HG03196 (cell line): ENCODE measurements around the gene ITGAX.

Experiments used
- ATAC-seq: cut with Tn5 transposase; IDR thresholded peaks from one replicate; pipeline ENCODE4 v1.9.1; 2021; ENCODE audit not compliant: unreplicated experiment

ITGAX gene

GRCh38 chr16:31371619-31372484 is 16.9 kb downstream of the ITGAX start:
- ATAC-seq = no peak

- no peak for ATAC-seq
These were observed 18.3 kb downstream of the ITGAX start for GRCh38 chr16:31373235-31373634.

- ATAC-seq = no peak
These were observed 20.3 kb downstream of the ITGAX start for GRCh38 chr16:31375231-31375630.

GRCh38 chr16:31376705-31377104 is 21.7 kb downstream of the ITGAX start:
- no peak for ATAC-seq

- no peak for ATAC-seq
These were observed 22.4 kb downstream of the ITGAX start for GRCh38 chr16:31377210-31377903.

- ATAC-seq = no peak
These were observed 25.2 kb downstream of the ITGAX start for GRCh38 chr16:31380201-31380600.

- ATAC-seq = no peak
These were observed 27.6 kb downstream of the ITGAX start for GRCh38 chr16:31382485-31383161.

- ATAC-seq = no peak
These were observed 30.7 kb downstream of the ITGAX start for GRCh38 chr16:31385680-31386079.

- no peak for ATAC-seq
These were observed 31.4 kb downstream of the ITGAX start for GRCh38 chr16:31386157-31386984.

GRCh38 chr16:31388535-31388934 is 33.6 kb downstream of the ITGAX start:
- ATAC-seq = no peak

GRCh38 chr16:31390504-31391041 is 35.6 kb downstream of the ITGAX start:
- ATAC-seq = no peak

GRCh38 chr16:31393056-31393455 is 38.1 kb downstream of the ITGAX start, which contains the start of gene ITGAD:
ITGAD (plus strand) TSS chr16:31393335; CDS start chr16:31393361, 26 bp downstream.
- no peak for ATAC-seq

- ATAC-seq = no peak
These were observed 40.7 kb downstream of the ITGAX start for GRCh38 chr16:31395647-31396046.

- ATAC-seq = no peak
These were observed 42.2 kb downstream of the ITGAX start for GRCh38 chr16:31397096-31397660.

GRCh38 chr16:31397701-31398100 is 42.7 kb downstream of the ITGAX start:
- no peak for ATAC-seq

- no peak for ATAC-seq
These were observed 45.2 kb downstream of the ITGAX start for GRCh38 chr16:31400191-31400590.

- ATAC-seq = no peak
These were observed 46.5 kb downstream of the ITGAX start for GRCh38 chr16:31401436-31401835.

GRCh38 chr16:31402687-31403086 is 47.7 kb downstream of the ITGAX start:
- no peak for ATAC-seq

GRCh38 chr16:31403590-31404352 is 48.8 kb downstream of the ITGAX start:
- no peak for ATAC-seq
